Fibroblast of lung (primary cell): ENCODE results near the gene MSL2. TPM values are rescaled to one million over a fixed set of nuclear protein-coding genes. Genes with fewer than 3 reads are reported as not detected.

Experiments
- DNase-seq, 2 donors: peaks; one replicate each; pipeline versions ENCODE4 v3.0.0 to v3.0.0-alpha.2; 2010; ENCODE audit warnings: low read depth in 2 of 2
- H2AFZ ChIP-seq: 2 replicates; pipeline ENCODE4 v1.5.1; 2012; ENCODE audit warnings: low read length, control low read depth, inconsistent platforms
- H3K27ac ChIP-seq: 2 replicates; pipeline ENCODE4 v1.5.1; 2011; ENCODE audit warnings: low read length, control low read depth; ENCODE audit not compliant: insufficient read depth
- H3K27me3 ChIP-seq: 2 replicates; pipeline ENCODE4 v1.5.1; 2011; ENCODE audit warnings: mild to moderate bottlenecking, low read length; ENCODE audit not compliant: control insufficient read depth, insufficient read depth
- H3K36me3 ChIP-seq: 2 replicates; pipeline ENCODE4 v1.5.1; 2011; ENCODE audit warnings: low read length; ENCODE audit not compliant: control insufficient read depth, insufficient read depth
- H3K4me1 ChIP-seq: 2 replicates; pipeline ENCODE4 v1.5.1; 2011; ENCODE audit warnings: low read length; ENCODE audit not compliant: control insufficient read depth, insufficient read depth; ENCODE audit errors: extremely low read depth
- H3K4me2 ChIP-seq: 2 replicates; pipeline ENCODE4 v1.5.1; 2011; ENCODE audit warnings: low read length, control low read depth; ENCODE audit not compliant: insufficient read depth; ENCODE audit errors: extremely low read depth
- H3K4me3 ChIP-seq, 4 experiments: fragments of 200-600 bp in 1 of 4; sonication (generic) in 1 of 4; replicated peaks in 1 of 4; 2 replicates each; pipeline ENCODE4 v1.5.1; 2011 to 2016; ENCODE audit warnings: low read length in 4 of 4, low read depth in 3 of 4, mild to moderate bottlenecking in 3 of 4, control low read depth in 2 of 4, inconsistent platforms in 1 of 4, mixed read lengths in 1 of 4; ENCODE audit not compliant: insufficient read depth in 1 of 4; ENCODE audit errors: control extremely low read depth in 1 of 4
- H3K79me2 ChIP-seq: 2 replicates; pipeline ENCODE4 v1.5.1; 2012; ENCODE audit warnings: mild to moderate bottlenecking, low read length, inconsistent platforms; ENCODE audit not compliant: control insufficient read depth, insufficient read depth
- H3K9ac ChIP-seq: 2 replicates; pipeline ENCODE4 v1.5.1; 2011; ENCODE audit warnings: mild to moderate bottlenecking, low read length, control low read depth; ENCODE audit not compliant: insufficient read depth
- H3K9me3 ChIP-seq: 2 replicates; pipeline ENCODE4 v1.5.1; 2012; ENCODE audit warnings: low read depth, low read length; ENCODE audit not compliant: control insufficient read depth, insufficient read depth
- H4K20me1 ChIP-seq: 2 replicates; pipeline ENCODE4 v1.5.1; 2011; ENCODE audit warnings: low read length; ENCODE audit not compliant: control insufficient read depth, insufficient read depth; ENCODE audit errors: extremely low read depth
- CTCF ChIP-seq, 2 donors: IDR thresholded peaks in 1 of 2; conservative IDR thresholded peaks in 1 of 2; 1 replicate in 1 of 2; 2 replicates in 1 of 2; pipeline ENCODE4 v1.5.1; 2011 to 2012; ENCODE audit warnings: low read length in 2 of 2, control low read depth in 1 of 2, inconsistent platforms in 1 of 2, low read depth in 1 of 2, mild to moderate bottlenecking in 1 of 2
- EZH2 ChIP-seq: IDR thresholded peaks from 2 replicates; pipeline ENCODE4 v1.5.1; 2012; ENCODE audit warnings: low read length, control low read depth, mild to moderate bottlenecking; ENCODE audit errors: missing control alignments
- polyA minus RNA-seq: library from RNA; depleted of rRNA, polyadenylated mRNA; stranded (reverse); fragments of >200 nt; gene quantifications from 2 replicates; pipeline ENCODE4 v1.2.3, GENCODE V29; 2011; ENCODE audit warnings: low replicate concordance
- polyA plus RNA-seq, 2 donors: library from polyadenylated mRNA; depleted of rRNA in 1 of 2; stranded (reverse) in 1 of 2; unstranded in 1 of 2; fragments of >200 nt; gene quantifications; 2 replicates each; pipeline ENCODE4 v1.2.1, GENCODE V29; 2011 to 2012; ENCODE audit warnings: missing spikeins in 1 of 2
- total RNA-seq: library from RNA; depleted of rRNA; stranded (reverse); fragments of >200 nt; gene quantifications from 2 replicates; pipeline ENCODE4 v1.2.1, GENCODE V29; 2014

The MSL2 gene
- 9.2 and 12.1 TPM in 2 replicates for total RNA-seq
- 16.6 and 19.7 TPM in 2 replicates for polyA plus RNA-seq
- 7.8 and 9.0 TPM in 2 replicates for polyA plus RNA-seq (2012)
- polyA minus RNA-seq: 13.7 and 17.5 TPM in 2 replicates

GRCh38 chr3:136196064-136196400 lies at the start of gene MSL2:
TSS of gene MSL2 (minus strand) at chr3:136196335. CDS start at chr3:136195113, 1,222 bp downstream.
- Histone ChIP-seq H3K27ac (peak within 1 kb of the TSS; percentile 99), H3K9me3 (no peaks in the 10 kb centered on the region), H3K4me2 (peak within 1 kb of the TSS; percentile 88), H3K27me3 (no peaks in the 10 kb centered on the region), H3K4me3 (peak within 1 kb of the TSS; percentile 52 to 94 (median 94)), H3K79me2 (peaks cover 47% of the 10 kb centered on the region), H3K4me1 (peaks cover 3% of the 10 kb centered on the region), H2AFZ (peak within 1 kb of the TSS; percentile 92), H4K20me1 (peaks cover 18% of the 10 kb centered on the region), H3K9ac (peak within 1 kb of the TSS; percentile 99), H3K36me3 (no peaks in the 10 kb centered on the region)
- no peak for DNase-seq
- no peak for TF ChIP-seq EZH2
- TF ChIP-seq CTCF (conservative IDR thresholded peaks at IDR 0.05 in 1 of 2, IDR thresholded peaks at IDR 0.05 in 1 of 2; ENCODE audit: low read depth in 1 of 2, low read length in 2 of 2): no peak

- no peaks in the 10 kb centered on the region for H3K79me2 ChIP-seq
- no peak overlapping the region for H3K9ac ChIP-seq
- no peak for DNase-seq
- no peak overlapping the region for H2AFZ ChIP-seq
- no peaks in the 10 kb centered on the region for H3K9me3 ChIP-seq
- H3K4me3 ChIP-seq: no peak overlapping the region
- TF ChIP-seq CTCF (conservative IDR thresholded peaks at IDR 0.05 in 1 of 2, IDR thresholded peaks at IDR 0.05 in 1 of 2; ENCODE audit: low read depth in 1 of 2, low read length in 2 of 2) (no peak), EZH2 (no peak)
- no peaks in the 10 kb centered on the region for H3K27me3 ChIP-seq
- no peak overlapping the region for H3K27ac ChIP-seq
- H4K20me1 ChIP-seq: no peaks in the 10 kb centered on the region
- H3K36me3 ChIP-seq: no peaks in the 10 kb centered on the region
- no peaks in the 10 kb centered on the region for H3K4me1 ChIP-seq
- no peak overlapping the region for H3K4me2 ChIP-seq
Observed at GRCh38 chr3:136245691-136246090, 49.6 kb upstream of the MSL2 start.

GRCh38 chr3:136239094-136239493 lies 43.0 kb upstream of the MSL2 start:
- no peaks in the 10 kb centered on the region for H3K79me2 ChIP-seq
- H3K36me3 ChIP-seq: no peaks in the 10 kb centered on the region
- DNase-seq: no peak
- H3K4me3 ChIP-seq: no peak overlapping the region
- H3K27me3 ChIP-seq: peaks cover 9% of the 10 kb centered on the region
- H3K4me1 ChIP-seq: no peaks in the 10 kb centered on the region
- H4K20me1 ChIP-seq: no peaks in the 10 kb centered on the region
- no peak overlapping the region for H2AFZ ChIP-seq
- H3K9ac ChIP-seq: no peak overlapping the region
- TF ChIP-seq CTCF (conservative IDR thresholded peaks at IDR 0.05 in 1 of 2, IDR thresholded peaks at IDR 0.05 in 1 of 2; ENCODE audit: low read depth in 1 of 2, low read length in 2 of 2) (no peak), EZH2 (no peak)
- no peak overlapping the region for H3K27ac ChIP-seq
- H3K9me3 ChIP-seq: no peaks in the 10 kb centered on the region
- H3K4me2 ChIP-seq: no peak overlapping the region
